D721Med (cell line): Measurements from ENCODE around the gene HOXA3.

ENCODE experiments used
- DNase-seq: peaks from one replicate; pipeline ENCODE4 v3.0.0; 2011; ENCODE audit warnings: low spot score; ENCODE audit not compliant: insufficient read length
- FAIRE-seq: peaks from 2 replicates; lab custom pipeline; 2011; peaks lifted over from hg19 to GRCh38; lab: Jason Lieb, UNC
- TF ChIP-seq, protein P1 (sequence below): IDR thresholded peaks from 2 replicates; pipeline ENCODE4 v1.5.1; 2012; ENCODE audit warnings: mild to moderate bottlenecking, control low read depth; ENCODE audit not compliant: insufficient read depth; ENCODE audit errors: missing control alignments

Gene HOXA3

GRCh38 chr7:27179503-27180430 is 27.4 kb upstream of the HOXA3 start:
- peak; percentile 91 for DNase-seq

GRCh38 chr7:27179030-27179429 is 26.6 kb upstream of the HOXA3 start:
- DNase-seq (no peak), FAIRE-seq (no peak)
- TF ChIP-seq, protein P1, sequence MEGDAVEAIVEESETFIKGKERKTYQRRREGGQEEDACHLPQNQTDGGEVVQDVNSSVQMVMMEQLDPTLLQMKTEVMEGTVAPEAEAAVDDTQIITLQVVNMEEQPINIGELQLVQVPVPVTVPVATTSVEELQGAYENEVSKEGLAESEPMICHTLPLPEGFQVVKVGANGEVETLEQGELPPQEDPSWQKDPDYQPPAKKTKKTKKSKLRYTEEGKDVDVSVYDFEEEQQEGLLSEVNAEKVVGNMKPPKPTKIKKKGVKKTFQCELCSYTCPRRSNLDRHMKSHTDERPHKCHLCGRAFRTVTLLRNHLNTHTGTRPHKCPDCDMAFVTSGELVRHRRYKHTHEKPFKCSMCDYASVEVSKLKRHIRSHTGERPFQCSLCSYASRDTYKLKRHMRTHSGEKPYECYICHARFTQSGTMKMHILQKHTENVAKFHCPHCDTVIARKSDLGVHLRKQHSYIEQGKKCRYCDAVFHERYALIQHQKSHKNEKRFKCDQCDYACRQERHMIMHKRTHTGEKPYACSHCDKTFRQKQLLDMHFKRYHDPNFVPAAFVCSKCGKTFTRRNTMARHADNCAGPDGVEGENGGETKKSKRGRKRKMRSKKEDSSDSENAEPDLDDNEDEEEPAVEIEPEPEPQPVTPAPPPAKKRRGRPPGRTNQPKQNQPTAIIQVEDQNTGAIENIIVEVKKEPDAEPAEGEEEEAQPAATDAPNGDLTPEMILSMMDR = no peak

More at GRCh38 chr7:27179503-27180430, 27.4 kb upstream of the HOXA3 start:
- TF ChIP-seq, protein P1 = peak; percentile 53
- FAIRE-seq = no peak

DNA sequence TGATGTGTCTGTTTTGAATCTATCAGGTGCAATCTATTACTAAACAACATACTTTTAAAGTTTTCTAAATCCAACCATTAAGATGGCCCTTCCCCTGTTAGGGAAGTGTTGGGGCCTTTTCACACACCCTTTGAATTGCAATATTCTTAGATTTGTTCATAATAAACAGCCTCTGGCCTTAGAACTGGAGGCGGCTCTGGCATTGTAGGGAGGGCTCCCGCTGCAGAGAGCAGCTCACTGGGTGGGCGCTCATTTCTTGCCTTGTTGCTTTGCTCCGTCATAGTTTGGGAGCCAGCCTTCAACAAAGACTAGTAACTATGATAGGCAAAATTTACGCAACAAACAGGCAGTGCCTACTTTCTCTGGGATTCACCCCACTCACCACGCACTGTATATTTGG is 26.0 kb upstream of the HOXA3 start:
- no peak for FAIRE-seq
- no peak for DNase-seq
- TF ChIP-seq, protein P1 = no peak

DNA sequence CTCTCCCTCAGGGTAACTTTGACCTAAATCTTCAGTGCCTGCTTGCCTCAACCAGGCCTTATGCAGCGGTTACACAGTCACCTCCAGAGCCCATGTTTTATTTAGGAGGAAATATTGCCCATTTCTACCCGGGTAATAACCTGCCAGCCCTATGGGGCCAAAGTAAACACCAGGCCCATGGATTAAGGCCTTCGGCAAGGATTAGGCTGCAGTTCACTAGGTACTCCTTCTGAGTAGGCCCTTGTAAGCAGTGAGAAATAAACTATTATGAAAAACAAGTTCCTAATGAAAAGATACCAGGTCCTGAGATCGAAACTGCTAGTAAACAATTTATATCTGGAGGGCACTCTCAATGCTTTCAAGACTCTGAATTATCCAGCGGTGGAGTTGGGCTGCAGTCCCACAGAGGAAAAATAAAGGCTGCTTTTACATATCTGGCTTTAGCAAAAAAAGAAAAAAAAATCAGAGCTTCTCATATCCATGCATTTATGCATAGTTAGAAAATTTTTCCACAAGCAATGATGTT is 25.5 kb upstream of the HOXA3 start:
- DNase-seq (no peak), FAIRE-seq (no peak)
- TF ChIP-seq, protein P1 = no peak

DNA sequence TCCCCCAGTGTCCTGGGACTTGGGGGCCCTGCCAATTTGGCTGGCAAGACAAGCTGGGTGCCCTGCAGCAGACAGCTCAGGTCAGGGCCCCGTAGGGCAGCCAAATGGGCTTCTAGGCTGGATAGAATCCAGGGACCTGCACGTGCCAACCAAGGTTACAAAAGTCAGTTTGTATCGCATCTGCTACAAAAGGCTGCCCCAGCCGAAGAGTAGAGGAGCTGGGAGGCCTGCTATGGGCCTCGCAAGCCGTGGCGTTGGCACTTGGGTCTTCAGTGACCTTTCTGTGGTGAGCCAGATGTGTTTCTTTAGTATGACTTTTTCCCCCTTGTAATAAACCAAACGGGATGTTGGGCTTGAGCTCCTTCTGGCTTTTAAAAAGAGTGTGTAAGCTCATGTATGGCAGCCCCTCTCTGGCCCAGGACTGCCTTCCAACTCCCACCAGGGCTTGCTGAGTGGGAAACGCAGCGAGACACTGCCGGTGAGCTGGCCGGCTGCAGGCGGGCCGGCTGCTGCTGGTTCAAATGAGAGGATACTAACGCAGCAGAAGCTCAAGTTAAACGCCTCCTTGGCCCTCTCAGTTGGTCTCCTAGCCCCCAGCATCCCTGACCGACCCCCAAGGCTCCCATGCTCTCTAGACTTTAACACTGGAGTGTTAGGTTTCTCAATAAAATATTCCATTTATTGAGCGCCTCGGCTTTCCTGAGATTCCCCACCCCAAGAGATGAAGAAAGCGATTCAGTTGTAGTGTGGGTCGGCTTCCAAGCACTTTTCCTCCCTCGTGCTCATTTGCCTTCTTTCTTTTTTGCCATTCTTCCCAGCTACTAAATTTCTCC is 24.8 kb upstream of the HOXA3 start:
- DNase-seq = no peak
- FAIRE-seq = no peak
- TF ChIP-seq, protein P1 = no peak

DNA sequence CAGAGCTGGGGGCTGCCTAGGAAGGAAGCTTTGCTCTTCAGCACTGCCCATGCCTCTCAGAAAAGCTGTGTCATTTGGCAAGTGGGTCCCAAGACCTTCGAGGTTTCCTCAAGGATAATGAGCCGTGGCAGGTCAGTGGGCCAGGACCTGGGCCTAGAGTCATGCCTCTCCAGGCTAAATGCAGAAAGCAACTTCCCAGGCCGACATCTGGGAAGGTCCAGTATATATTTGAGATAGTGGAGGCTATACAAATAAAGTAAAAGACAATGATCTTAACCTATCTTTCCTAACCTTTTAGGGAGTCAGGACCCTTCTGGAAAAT is 24.1 kb upstream of the HOXA3 start:
- no peak for FAIRE-seq

More for the DNA sequence above, 24.1 kb upstream of the HOXA3 start:
- TF ChIP-seq, protein P1 = no peak
- DNase-seq = no peak
